OCI-LY1 (cell line): ENCODE measurements around the gene ANAPC13.
A peak's percentile ranks its signal among the peaks of the same experiment; 100 is the strongest.

Experiments used
- H2AFZ ChIP-seq: fragments of 200-600 bp; sonication (generic), shearing (Covaris generic); 2 replicates; pipeline ENCODE4 v1.6.0; 2014; ENCODE audit warnings: antibody characterized with exemption, mild to moderate bottlenecking, low read length
- H3F3A ChIP-seq: fragments of 200-600 bp; sonication (generic), shearing (Covaris generic); 2 replicates; pipeline ENCODE4 v1.6.0; 2014; ENCODE audit warnings: mild to moderate bottlenecking, antibody characterized with exemption, low read length, moderate library complexity; ENCODE audit not compliant: insufficient read depth
- H3K27ac ChIP-seq: fragments of 200-600 bp; sonication (generic); 2 replicates; pipeline ENCODE4 v1.5.1; 2014; ENCODE audit warnings: low read length, mixed run types, mild to moderate bottlenecking, low read depth; ENCODE audit not compliant: poor library complexity, severe bottlenecking
- H3K27me3 ChIP-seq: fragments of 200-600 bp; sonication (generic); 2 replicates; pipeline ENCODE4 v1.6.0; 2014; ENCODE audit warnings: antibody characterized with exemption, mild to moderate bottlenecking, low read length, moderate library complexity; ENCODE audit not compliant: insufficient read depth
- H3K36me3 ChIP-seq: fragments of 200-600 bp; sonication (generic); 2 replicates; pipeline ENCODE4 v1.6.1; 2014; ENCODE audit warnings: mild to moderate bottlenecking, antibody characterized with exemption, low read length, moderate library complexity, mixed read lengths; ENCODE audit not compliant: insufficient read depth
- H3K4me1 ChIP-seq: fragments of 200-600 bp; sonication (generic); 2 replicates; pipeline ENCODE4 v1.5.1; 2014; ENCODE audit warnings: mild to moderate bottlenecking, low read length, moderate library complexity; ENCODE audit not compliant: insufficient read depth, severe bottlenecking
- H3K4me2 ChIP-seq: fragments of 200-600 bp; sonication (generic), shearing (Covaris generic); 2 replicates; pipeline ENCODE4 v1.6.1; 2014; ENCODE audit warnings: low read length
- H3K4me3 ChIP-seq: fragments of 200-600 bp; sonication (generic); 2 replicates; pipeline ENCODE4 v1.5.1; 2014; ENCODE audit warnings: low read length, low read depth, mild to moderate bottlenecking, mixed read lengths; ENCODE audit not compliant: poor library complexity, severe bottlenecking
- H3K79me2 ChIP-seq: fragments of 200-600 bp; shearing (Covaris generic); 2 replicates; pipeline ENCODE4 v1.6.1; 2016; ENCODE audit warnings: mixed run types, low read length, mixed read lengths; ENCODE audit not compliant: insufficient read depth
- H3K9ac ChIP-seq: fragments of 200-600 bp; sonication (generic), shearing (Covaris generic); 2 replicates; pipeline ENCODE4 v1.6.1; 2014; ENCODE audit warnings: mild to moderate bottlenecking, low read length, mixed read lengths
- H3K9me2 ChIP-seq: fragments of 200-600 bp; sonication (generic), shearing (Covaris generic); 2 replicates; pipeline ENCODE4 v1.6.1; 2014; ENCODE audit warnings: low read depth, mild to moderate bottlenecking, low read length, mixed read lengths
- H3K9me3 ChIP-seq: fragments of 200-600 bp; shearing (Covaris generic); 2 replicates; pipeline ENCODE4 v1.6.1; 2014; ENCODE audit warnings: low read length, mixed read lengths
- H4K20me1 ChIP-seq: fragments of 200-600 bp; sonication (generic), shearing (Covaris generic); 2 replicates; pipeline ENCODE4 v1.6.0; 2016; ENCODE audit warnings: mild to moderate bottlenecking, low read length; ENCODE audit not compliant: insufficient read depth
- CTCF ChIP-seq: fragments of 200-600 bp; sonication (generic), shearing (Covaris generic); IDR thresholded peaks from 2 replicates; pipeline ENCODE4 v1.5.1; 2017; ENCODE audit warnings: mild to moderate bottlenecking, antibody characterized with exemption, low read length, moderate library complexity, mixed read lengths
- EZH2 ChIP-seq: fragments of 200-600 bp; sonication (generic), shearing (Covaris generic); IDR thresholded peaks from 2 replicates; pipeline ENCODE4 v1.8.0; 2017; ENCODE audit warnings: borderline replicate concordance, mixed run types, mild to moderate bottlenecking, antibody characterized with exemption, low read length, moderate library complexity, mixed read lengths

The ANAPC13 gene

GRCh38 chr3:134485718-134486576 is at the start of gene ANAPC13, which contains the start of gene CEP63:
Gene ANAPC13 (minus strand): TSS chr3:134485985. CDS start chr3:134482904, 3,081 bp downstream.
Gene CEP63 (plus strand): TSS chr3:134486057. CDS start chr3:134495321, 9,264 bp downstream.
- no peaks in the 10 kb centered on the region for H4K20me1 ChIP-seq
- 0 out of 2 replicates have a peak, but pooled peaks cover 5% of the 10 kb centered on the region for H3F3A ChIP-seq
- H2AFZ ChIP-seq: 0 out of 2 replicates have a peak within 1 kb of the TSS, but pooled peaks have one; percentile 20
- H3K27ac ChIP-seq: peak within 1 kb of the TSS; percentile 83
- H3K9me2 ChIP-seq: no peaks in the 10 kb centered on the region
- peaks cover 46% of the 10 kb centered on the region for H3K79me2 ChIP-seq
- peaks cover 29% of the 10 kb centered on the region for H3K36me3 ChIP-seq
- H3K4me3 ChIP-seq: peak within 1 kb of the TSS; percentile 81
- H3K27me3 ChIP-seq: no peaks in the 10 kb centered on the region
- TF ChIP-seq EZH2 (no peak), CTCF (no peak)
- H3K9me3 ChIP-seq: peaks cover 5% of the 10 kb centered on the region; the same call in 1 of the 2 replicates
- H3K4me2 ChIP-seq: peak within 1 kb of the TSS; percentile 82
- H3K4me1 ChIP-seq: peaks cover 51% of the 10 kb centered on the region
- peak within 1 kb of the TSS; percentile 90 for H3K9ac ChIP-seq

- Histone ChIP-seq H3K36me3 (peaks cover 52% of the 10 kb centered on the region), H4K20me1 (no peaks in the 10 kb centered on the region), H3K4me1 (no peaks in the 10 kb centered on the region), H3K9me2 (no peaks in the 10 kb centered on the region), H3F3A (no peaks in the 10 kb centered on the region), H2AFZ (no peak overlapping the region), H3K4me3 (no peak overlapping the region), H3K27ac (no peak overlapping the region), H3K4me2 (no peak overlapping the region), H3K27me3 (no peaks in the 10 kb centered on the region), H3K79me2 (no peaks in the 10 kb centered on the region), H3K9me3 (no peaks in the 10 kb centered on the region), H3K9ac (no peak overlapping the region)
- no peak for TF ChIP-seq CTCF
- no peak for TF ChIP-seq EZH2
These were observed 49.6 kb upstream of the ANAPC13 start for GRCh38 chr3:134535186-134535970.

- no peak overlapping the region for H3K9ac ChIP-seq
- no peak overlapping the region for H3K4me2 ChIP-seq
- no peak overlapping the region for H3K4me3 ChIP-seq
- no peak overlapping the region for H3K27ac ChIP-seq
- TF ChIP-seq EZH2 (no peak), CTCF (no peak)
- peaks cover 43% of the 10 kb centered on the region for H3K36me3 ChIP-seq
- H3K4me1 ChIP-seq: no peaks in the 10 kb centered on the region
- H3F3A ChIP-seq: no peaks in the 10 kb centered on the region
- H2AFZ ChIP-seq: no peak overlapping the region
- no peaks in the 10 kb centered on the region for H3K9me2 ChIP-seq
- no peaks in the 10 kb centered on the region for H3K27me3 ChIP-seq
- H3K79me2 ChIP-seq: no peaks in the 10 kb centered on the region
- no peaks in the 10 kb centered on the region for H3K9me3 ChIP-seq
- no peaks in the 10 kb centered on the region for H4K20me1 ChIP-seq
These were observed 47.7 kb upstream of the ANAPC13 start for GRCh38 chr3:134533493-134533892.
